Stimulated activated CD8-positive, alpha-beta memory T cell treated with anti-CD3 and anti-CD28 coated beads, Interleukin-15, amount 100 ng/mL, for 48 hours (primary cell): ENCODE measurements around the gene CSF1R.

Experiments used
- DNase-seq, 2 donors: peaks; one replicate each; pipeline ENCODE4 v3.0.0-alpha.2; 2020; ENCODE audit warnings: low read depth in 2 of 2

The CSF1R gene

DNA sequence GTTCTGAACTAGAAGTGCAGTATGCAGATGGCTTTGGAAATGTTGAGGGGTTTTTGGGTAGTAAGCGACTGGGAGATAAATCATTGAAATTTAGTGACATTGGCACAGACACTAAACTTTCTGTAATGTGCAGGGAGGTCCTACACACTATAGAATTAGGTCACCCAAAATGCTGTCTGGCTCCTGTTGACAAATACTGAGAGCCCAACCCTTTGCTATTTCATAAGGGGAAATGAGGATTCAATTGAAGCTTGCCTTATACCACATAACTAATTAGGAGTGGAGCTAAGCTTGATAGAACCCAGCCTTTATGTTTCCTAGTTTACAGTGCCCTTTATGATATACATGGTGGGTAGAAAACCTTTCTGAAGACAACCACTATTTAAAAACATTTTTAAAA, 63.2 kb downstream of the CSF1R start:
- no peak for DNase-seq

GRCh38 chr5:150022681-150023080, 63.7 kb downstream of the CSF1R start:
- no peak for DNase-seq

DNA sequence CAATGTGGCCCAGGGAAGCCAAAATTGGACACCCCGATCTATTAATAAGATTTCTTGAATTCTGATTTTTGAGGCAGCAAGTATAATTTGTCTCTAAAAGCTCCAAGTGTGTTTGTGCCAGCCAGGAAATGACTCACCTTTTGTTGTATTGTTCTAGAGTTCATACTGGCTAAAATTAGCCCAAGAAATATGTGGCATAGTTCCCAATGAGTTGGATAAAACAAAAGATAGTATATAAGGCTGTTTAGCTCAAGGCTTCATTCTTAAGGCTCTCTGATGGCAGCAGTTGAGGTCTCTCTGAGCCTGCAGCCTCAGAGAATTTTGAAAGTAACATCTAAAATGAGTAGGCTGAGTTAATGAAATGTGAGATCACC, 64.2 kb downstream of the CSF1R start:
- no peak for DNase-seq

- DNase-seq: no peak
Observed at GRCh38 chr5:150021491-150022157, 64.7 kb downstream of the CSF1R start.

GRCh38 chr5:150020249-150020648, 66.1 kb downstream of the CSF1R start:
- no peak for DNase-seq

GRCh38 chr5:150017226-150018005, 68.9 kb downstream of the CSF1R start:
- no peak for DNase-seq

DNA sequence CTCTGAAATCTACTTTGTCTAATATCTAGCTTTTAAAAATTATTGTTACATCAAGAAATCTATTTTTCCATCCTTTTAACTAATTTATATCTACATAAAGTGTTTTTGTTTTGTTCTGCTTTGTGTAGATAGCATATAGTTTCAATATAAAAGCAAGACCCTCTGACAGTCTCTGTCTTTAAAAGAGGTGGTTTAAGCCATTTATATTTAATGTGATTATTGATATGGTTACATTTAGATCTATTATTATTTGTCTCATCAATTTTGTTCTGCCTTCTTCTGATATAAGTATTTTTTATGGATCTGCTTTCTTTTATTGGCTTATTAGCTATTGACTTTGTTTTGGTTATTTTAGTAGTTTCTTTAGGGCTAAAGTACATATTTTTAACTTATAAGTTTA, 69.8 kb downstream of the CSF1R start:
- DNase-seq: no peak

GRCh38 chr5:150015415-150015814, 70.9 kb downstream of the CSF1R start:
- DNase-seq: no peak

- no peak for DNase-seq
Observed at GRCh38 chr5:150014456-150014855, 71.9 kb downstream of the CSF1R start.

- no peak for DNase-seq
Observed at GRCh38 chr5:150013931-150014330, 72.4 kb downstream of the CSF1R start.

DNA sequence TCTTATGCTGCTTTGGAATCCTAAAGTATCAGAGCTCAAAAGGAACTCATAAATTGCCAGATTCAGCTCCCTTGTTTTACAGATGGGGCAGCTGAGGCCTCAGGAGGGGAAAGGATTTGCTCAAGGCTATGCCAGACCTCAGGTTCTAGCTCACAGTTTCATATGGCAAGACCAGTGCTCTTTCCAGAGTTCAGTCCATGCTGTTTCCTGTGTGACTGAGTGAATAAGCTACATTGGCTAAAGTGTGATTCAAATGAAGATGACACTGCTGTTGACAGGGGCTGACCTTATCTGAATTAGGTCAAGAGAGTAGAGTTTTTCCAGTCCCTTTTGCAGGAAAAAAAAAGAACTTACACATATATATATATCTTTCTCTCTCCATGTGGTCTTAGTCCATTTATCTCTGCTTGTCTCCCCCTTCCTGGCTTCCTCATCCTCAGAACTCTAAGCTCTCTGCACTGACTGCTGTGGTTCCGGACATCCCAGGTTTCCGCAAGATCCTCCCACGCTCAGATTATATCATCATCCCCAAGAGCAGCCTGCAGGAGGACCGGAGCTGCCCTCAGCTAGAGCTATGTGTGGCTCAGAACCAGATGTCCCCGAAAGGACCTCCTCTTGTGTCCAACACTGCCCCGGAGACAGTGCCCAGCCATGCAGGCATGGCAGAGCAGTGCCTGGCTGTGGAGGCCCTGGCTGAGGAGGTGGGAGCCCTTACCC, 76.5 kb downstream of the CSF1R start:
- DNase-seq: no peak

GRCh38 chr5:150007050-150007449, 79.3 kb downstream of the CSF1R start:
- no peak for DNase-seq

GRCh38 chr5:150006318-150006717, 80.0 kb downstream of the CSF1R start:
- no peak for DNase-seq
